GM23338 (cell line): ENCODE measurements around the gene PAX6. TPM values are rescaled to one million over a fixed set of nuclear protein-coding genes. Genes with fewer than 3 reads are reported as not detected.
A peak's percentile ranks its signal among the peaks of the same experiment; 100 is the strongest.

Source experiments
- ATAC-seq: fragments of 200-7000 bp; cut with Tn5 transposase; 3 replicates; pipeline ENCODE4 v1.9.1; 2020
- DNase-seq: peaks from one replicate; pipeline ENCODE4 v3.0.0-alpha.2; 2015; ENCODE audit warnings: low spot score
- H2AFZ ChIP-seq: fragments of 200-600 bp; sonication (generic); 2 replicates; pipeline ENCODE4 v1.8.0; 2016; ENCODE audit warnings: antibody characterized with exemption, mild to moderate bottlenecking, moderate library complexity
- H3F3A ChIP-seq: fragments of 200-600 bp; sonication (generic); replicated peaks from 2 replicates; pipeline ENCODE4 v1.8.0; 2017; ENCODE audit warnings: antibody characterized with exemption, mixed run types, low read depth
- H3K27ac ChIP-seq: fragments of 200-600 bp; sonication (generic); 2 replicates; pipeline ENCODE4 v1.6.1; 2016; ENCODE audit warnings: low read depth
- H3K27me3 ChIP-seq: fragments of 200-600 bp; sonication (generic); 2 replicates; pipeline ENCODE4 v1.8.0; 2016; ENCODE audit warnings: mild to moderate bottlenecking, mixed run types, moderate library complexity; ENCODE audit not compliant: insufficient read depth
- H3K36me3 ChIP-seq: fragments of 200-600 bp; sonication (generic); 2 replicates; pipeline ENCODE4 v1.8.0; 2016; ENCODE audit warnings: mild to moderate bottlenecking; ENCODE audit not compliant: insufficient read depth
- H3K4me1 ChIP-seq: fragments of 200-600 bp; sonication (generic); 2 replicates; pipeline ENCODE4 v1.8.0; 2016; ENCODE audit warnings: mild to moderate bottlenecking, moderate library complexity; ENCODE audit not compliant: insufficient read depth
- H3K4me2 ChIP-seq: fragments of 200-600 bp; sonication (generic); 2 replicates; pipeline ENCODE4 v1.7.1; 2017; ENCODE audit warnings: mixed run types
- H3K4me3 ChIP-seq: fragments of 200-600 bp; sonication (generic); 2 replicates; pipeline ENCODE4 v1.6.1; 2016; ENCODE audit warnings: mixed run types
- H3K79me2 ChIP-seq: fragments of 200-600 bp; sonication (generic); replicated peaks from 2 replicates; pipeline ENCODE4 v1.8.0; 2017; ENCODE audit warnings: mild to moderate bottlenecking; ENCODE audit not compliant: insufficient read depth
- H3K9me2 ChIP-seq: fragments of 200-600 bp; sonication (generic); 2 replicates; pipeline ENCODE4 v1.8.0; 2017; ENCODE audit not compliant: insufficient read depth
- H4K20me1 ChIP-seq: fragments of 200-600 bp; sonication (generic); replicated peaks from 2 replicates; pipeline ENCODE4 v1.8.0; 2017; ENCODE audit warnings: mild to moderate bottlenecking; ENCODE audit not compliant: insufficient read depth
- H3K27ac Mint-ChIP-seq: 2 replicates; pipeline ENCODE4 v1.8.0; 2020; ENCODE audit warnings: inconsistent platforms, mild to moderate bottlenecking, moderate library complexity, mixed read lengths
- H3K27me3 Mint-ChIP-seq: 3 replicates; pipeline ENCODE4 v1.8.0; 2022; ENCODE audit warnings: low read depth, mild to moderate bottlenecking, moderate library complexity, mixed read lengths, inconsistent platforms; ENCODE audit not compliant: insufficient read depth, poor library complexity
- H3K36me3 Mint-ChIP-seq: 3 replicates; pipeline ENCODE4 v1.8.0; 2021; ENCODE audit warnings: low read depth, mild to moderate bottlenecking, inconsistent platforms, moderate library complexity, mixed read lengths
- H3K4me1 Mint-ChIP-seq: 3 replicates; pipeline ENCODE4 v1.8.0; 2020; ENCODE audit warnings: mild to moderate bottlenecking, inconsistent platforms, mixed read lengths
- H3K4me3 Mint-ChIP-seq: 3 replicates; pipeline ENCODE4 v1.8.0; 2021; ENCODE audit warnings: moderate library complexity, mild to moderate bottlenecking, inconsistent platforms, mixed read lengths
- H3K9me3 Mint-ChIP-seq: 3 replicates; pipeline ENCODE4 v1.8.0; 2020; ENCODE audit warnings: moderate library complexity, mild to moderate bottlenecking, inconsistent platforms, mixed read lengths
- CREB1 ChIP-seq: fragments of 250-450 bp; sonication (Bioruptor Pico); IDR thresholded peaks from 2 replicates; pipeline ENCODE4 v1.5.0; 2020; ENCODE audit warnings: low read depth, mild to moderate bottlenecking, moderate library complexity
- CTCF ChIP-seq, 2 experiments: fragments of 200-600 bp in 1 of 2; sonication (generic) in 1 of 2; conservative IDR thresholded peaks; 2 replicates each; pipeline versions ENCODE4 v1.5.1 to v1.6.1; 2016 to 2017; ENCODE audit warnings: antibody characterized with exemption in 2 of 2, low read depth in 2 of 2, mild to moderate bottlenecking in 2 of 2, moderate library complexity in 1 of 2
- ETS1 ChIP-seq: IDR thresholded peaks from 2 replicates; pipeline ENCODE4 v1.6.1; 2016; ENCODE audit warnings: antibody characterized with exemption
- EZH2 ChIP-seq: fragments of 200-600 bp; sonication (generic); IDR thresholded peaks from one replicate; pipeline ENCODE4 v1.8.0; 2017; ENCODE audit warnings: antibody characterized with exemption, mild to moderate bottlenecking, low read depth; ENCODE audit not compliant: unreplicated experiment
- EZH2phosphoT487 ChIP-seq: fragments of 200-600 bp; sonication (generic); IDR thresholded peaks from one replicate; pipeline ENCODE4 v1.8.1; 2018; ENCODE audit warnings: antibody characterized with exemption; ENCODE audit not compliant: unreplicated experiment
- NANOG ChIP-seq: IDR thresholded peaks from 2 replicates; pipeline ENCODE4 v1.6.1; 2016; ENCODE audit warnings: antibody characterized with exemption, borderline replicate concordance
- STAT1 ChIP-seq: IDR thresholded peaks from one replicate; pipeline ENCODE4 v1.6.1; 2016; ENCODE audit warnings: antibody characterized with exemption; ENCODE audit not compliant: unreplicated experiment
- ZNF114 ChIP-seq: fragments of 250-450 bp; sonication (Bioruptor Pico); IDR thresholded peaks from 2 replicates; pipeline ENCODE4 v1.5.0; 2020; ENCODE audit warnings: mild to moderate bottlenecking, moderate library complexity
- ZNF331 ChIP-seq: fragments of 250-450 bp; sonication (Bioruptor Pico); IDR thresholded peaks from 2 replicates; pipeline ENCODE4 v1.5.0; 2020; ENCODE audit warnings: low read depth, mild to moderate bottlenecking, moderate library complexity
- ZNF462 ChIP-seq: fragments of 250-450 bp; sonication (Bioruptor Pico); IDR thresholded peaks from 2 replicates; pipeline ENCODE4 v1.5.0; 2020; ENCODE audit warnings: mild to moderate bottlenecking, moderate library complexity
- polyA plus RNA-seq: library from polyadenylated mRNA; unstranded; fragments of >200 nt; fragmentation: Nextera tagmentation; extraction: Ambion mirVana; gene quantifications from 2 replicates; pipeline ENCODE4 v1.2.1, GENCODE V29; 2016
- total RNA-seq: library from RNA; depleted of rRNA; stranded (reverse); fragments of >200 nt; shearing (Covaris generic); gene quantifications from 2 replicates; pipeline ENCODE4 v1.2.3, GENCODE V29; 2014

PAX6 gene
- total and polyA plus RNA-seq, 2 experiments from 2014 or later = 0.17 to 0.45 TPM

- Mint-ChIP-seq H3K9me3 (no peaks in the 10 kb centered on the region), H3K4me3 (peak overlapping the region; percentile 65), H3K4me1 (peaks cover 63% of the 10 kb centered on the region), H3K27me3 (peaks cover 75% of the 10 kb centered on the region), H3K36me3 (no peaks in the 10 kb centered on the region), H3K27ac (no peak overlapping the region)
- no peaks in the 10 kb centered on the region for H3K9me2 ChIP-seq
- no peak overlapping the region for H3K27ac ChIP-seq
- H3K4me3 ChIP-seq = peak overlapping the region; percentile 59
- peaks cover 59% of the 10 kb centered on the region for H3K4me1 ChIP-seq
- DNase-seq (peak; percentile 66), ATAC-seq (peak; percentile 12)
- TF ChIP-seq CREB1 = peak; percentile 72
- TF ChIP-seq EZH2 = peak; percentile 85
- TF ChIP-seq NANOG = no peak
- TF ChIP-seq ZNF462 (CRISPR knock-in tag) = no peak
- peak; percentile 73 for TF ChIP-seq EZH2phosphoT487
- TF ChIP-seq STAT1 = no peak
- TF ChIP-seq ETS1 = no peak
- no peak for TF ChIP-seq ZNF114 (CRISPR knock-in tag)
- no peak for TF ChIP-seq ZNF331 (CRISPR knock-in tag)
- no peak for TF ChIP-seq CTCF (conservative IDR thresholded peaks at IDR 0.05; ENCODE audit: low read depth in 2 of 2)
- peak overlapping the region; percentile 56 for H2AFZ ChIP-seq
- H3K79me2 ChIP-seq = no peaks in the 10 kb centered on the region
- peak overlapping the region; percentile 74 for H3K4me2 ChIP-seq
- H3K36me3 ChIP-seq = no peaks in the 10 kb centered on the region
- H3F3A ChIP-seq = peaks cover 39% of the 10 kb centered on the region
- peaks cover 85% of the 10 kb centered on the region for H3K27me3 ChIP-seq
- H4K20me1 ChIP-seq = no peaks in the 10 kb centered on the region; the same call in 1 of the 2 replicates
These were observed 15.7 kb upstream of the PAX6 start for GRCh38 chr11:31826536-31827438.
